ENCODE measurements around the gene THSD7B. TPM values are rescaled to one million over a fixed set of nuclear protein-coding genes. Genes with fewer than 3 reads are reported as not detected.

THSD7B gene
- total and polyA plus RNA-seq, 2 of the 8 experiments (the other 6 are each of a cell fraction or from before 2014, with no cell fraction given) = 0.60 to 2.9 TPM

- no peak for FAIRE-seq
- CTCF ChIA-PET (ENCODE audit: partially characterized antibody) = interaction anchor here (1.0 kb wide), 1 partner anchor 530 kb away, joined by 3 read pairs; no protein-coding TSS in a partner anchor
- H3K4me1 ChIP-seq (replicated peaks in 1 of 4; ENCODE audit: control insufficient read depth in 3 of 4, insufficient read depth in 4 of 4, low read length in 3 of 4) = no peaks in the 10 kb centered on the region
Observed at GRCh38 chr2:137674991-137675390, 909.6 kb downstream of the THSD7B start.

More at GRCh38 chr2:137674991-137675390, 909.6 kb downstream of the THSD7B start:
- H4K5ac ChIP-seq (ENCODE audit: insufficient read length, low read depth, low read length) = no peak overlapping the region
- no peak overlapping the region for H3K18ac ChIP-seq (ENCODE audit: extremely low read depth, low read length)
- H3K9ac ChIP-seq (replicated peaks in 1 of 4; ENCODE audit: extremely low read depth in 1 of 4, low read depth in 3 of 4, low read length in 3 of 4) = no peak overlapping the region
- no peaks in the 10 kb centered on the region for H4K20me1 ChIP-seq (replicated peaks in 1 of 2; ENCODE audit: control insufficient read depth in 1 of 2, insufficient read depth in 2 of 2, low read length in 2 of 2)
- WGBS, 2 experiments (ENCODE audit: extremely low coverage in 1 of 2, insufficient coverage in 1 of 2, insufficient read length in 1 of 2, insufficient replicate concordance in 2 of 2, low coverage in 1 of 2, low lambda C conversion rate in 2 of 2, missing lambda C conversion rate in 1 of 2) = 98% methylated on average over 2 of the region's 2 CpGs; no CpG with 5 or more reads in 1 of the 2 experiments
- H3K9me3 ChIP-seq (ENCODE audit: insufficient read depth in 2 of 2, low read depth in 1 of 2, low read length in 1 of 2) = no peaks in the 10 kb centered on the region
- no peak overlapping the region for H2BK20ac ChIP-seq (ENCODE audit: low read length)
- no peak overlapping the region for H2BK12ac ChIP-seq (ENCODE audit: low read depth, low read length)
- H3K4me3 ChIP-seq (ENCODE audit: extremely low read depth in 1 of 4, insufficient read depth in 2 of 4, low read depth in 3 of 4, low read length in 4 of 4) = no peak overlapping the region
- H2BK120ac ChIP-seq (replicated peaks; ENCODE audit: low read depth, low read length) = no peak overlapping the region
- no peak overlapping the region for H3K4me2 ChIP-seq (ENCODE audit: insufficient read depth in 1 of 2, low read depth in 2 of 2, low read length in 2 of 2)
- H2AK5ac ChIP-seq (ENCODE audit: low read depth, low read length) = no peak overlapping the region
- POLR2A ChIA-PET (ENCODE audit: partially characterized antibody) = no interaction called here
- H3K27ac ChIP-seq (ENCODE audit: low read depth, low read length) = no peak overlapping the region
- no peak overlapping the region for H3K56ac ChIP-seq (replicated peaks; ENCODE audit: insufficient read length, low read depth, low read length)
- no peaks in the 10 kb centered on the region for H3K79me1 ChIP-seq (ENCODE audit: low read depth, low read length)
- H2AFZ ChIP-seq (ENCODE audit: low read length) = no peak overlapping the region
- H3K79me2 ChIP-seq (ENCODE audit: control insufficient read depth in 1 of 2, insufficient read depth in 2 of 2, low read length in 2 of 2) = no peaks in the 10 kb centered on the region
- no peak for TF ChIP-seq E2F6 (IDR thresholded peaks at IDR 0.05)
- TF ChIP-seq CEBPB (IDR thresholded peaks at IDR 0.05; ENCODE audit: low read depth, low read length) = no peak
- no peak for TF ChIP-seq NANOG (IDR thresholded peaks at IDR 0.05; ENCODE audit: insufficient read depth, low read depth, low read length, poor library complexity, severe bottlenecking)
- no peak for TF ChIP-seq RBBP5 (IDR thresholded peaks at IDR 0.05; ENCODE audit: borderline replicate concordance, low read depth, low read length)
- no peak for TF ChIP-seq POU5F1 (IDR thresholded peaks at IDR 0.05; ENCODE audit: low read depth, low read length)
- no peak for TF ChIP-seq NRF1 (IDR thresholded peaks at IDR 0.05; ENCODE audit: low read depth, low read length)
- no peak for TF ChIP-seq RXRA (IDR thresholded peaks at IDR 0.05; ENCODE audit: insufficient read depth, low read depth, low read length)
- TF ChIP-seq TAF1 (IDR thresholded peaks at IDR 0.05; ENCODE audit: low read depth, low read length) = no peak
- TF ChIP-seq CBX5 (IDR thresholded peaks at IDR 0.05; ENCODE audit: low read depth, low read length) = no peak
- no peak for TF ChIP-seq JUN (IDR thresholded peaks at IDR 0.05; ENCODE audit: low read depth, low read length)
- no peak for TF ChIP-seq CHD2 (IDR thresholded peaks at IDR 0.05; ENCODE audit: low read length)
- TF ChIP-seq CBX8 (IDR thresholded peaks at IDR 0.05; ENCODE audit: borderline replicate concordance, low read depth, low read length) = no peak
- no peaks in the 10 kb centered on the region for H3K36me3 ChIP-seq (ENCODE audit: control insufficient read depth in 2 of 4, insufficient read depth in 4 of 4, low read length in 3 of 4)
- H3K14ac ChIP-seq (ENCODE audit: insufficient read length) = no peak overlapping the region
- H3K23ac ChIP-seq (ENCODE audit: insufficient read length) = no peak overlapping the region
- no peaks in the 10 kb centered on the region for H3K23me2 ChIP-seq (ENCODE audit: low read depth, low read length)
- no peak overlapping the region for H3K4ac ChIP-seq (replicated peaks; ENCODE audit: insufficient read length, low read depth, low read length)
- no peaks in the 10 kb centered on the region for H3K27me3 ChIP-seq (replicated peaks in 1 of 4; ENCODE audit: control insufficient read depth in 3 of 4, extremely low read depth in 1 of 4, insufficient read depth in 3 of 4, low read length in 3 of 4)
- no peak overlapping the region for H4K8ac ChIP-seq (ENCODE audit: extremely low read depth, insufficient read depth, low read length)
- no peak overlapping the region for H2BK15ac ChIP-seq (ENCODE audit: low read length)
- no peak for DNase-seq (ENCODE audit: low read depth in 1 of 2, low spot score in 2 of 2)
- no peak overlapping the region for H4K91ac ChIP-seq (replicated peaks; ENCODE audit: insufficient read length, low read length)
- no peak overlapping the region for H2BK5ac ChIP-seq (ENCODE audit: low read depth, low read length)
